Forelimb muscle (tissue), 1 donor: ENCODE results near the gene EFHD2. TPM values are rescaled to one million over a fixed set of nuclear protein-coding genes. Genes with fewer than 3 reads are reported as not detected.
"Not testable (repeated sequence)": the region's sequence is repeated elsewhere in the genome, so short reads cannot be mapped to it uniquely, and the experiment has no call there.

Source experiments
- DNase-seq: peaks from one replicate; pipeline ENCODE4 v3.0.0-alpha.2; 2013; ENCODE audit warnings: low read depth
- polyA plus RNA-seq: library from polyadenylated mRNA; unstranded; fragments of 120-200 nt; gene quantifications from one replicate; pipeline ENCODE4 v1.2.1, GENCODE V29; 2013; ENCODE audit not compliant: insufficient read length

EFHD2 gene
- polyA plus RNA-seq, 1 donor, result 28.8 TPM

GRCh38 chr1:15412175-15412800, 2.6 kb downstream of the EFHD2 start:
- no peak for DNase-seq

- no peak for DNase-seq
Observed at GRCh38 chr1:15412843-15413242, 3.2 kb downstream of the EFHD2 start.

- no peak for DNase-seq
Observed at GRCh38 chr1:15413563-15414444, 4.1 kb downstream of the EFHD2 start.

GRCh38 chr1:15414445-15414983, 4.8 kb downstream of the EFHD2 start:
- DNase-seq, result no peak

GRCh38 chr1:15417059-15417934, 7.6 kb downstream of the EFHD2 start:
- no peak for DNase-seq

GRCh38 chr1:15418806-15419515, 9.3 kb downstream of the EFHD2 start:
- DNase-seq, result no peak

GRCh38 chr1:15420853-15421465, 11.3 kb downstream of the EFHD2 start:
- DNase-seq, result no peak

GRCh38 chr1:15422871-15423270, 13.2 kb downstream of the EFHD2 start:
- no peak for DNase-seq

- no peak for DNase-seq
Observed at GRCh38 chr1:15423355-15424077, 13.8 kb downstream of the EFHD2 start.

- no peak for DNase-seq
Observed at GRCh38 chr1:15424146-15424667, 14.5 kb downstream of the EFHD2 start.

- DNase-seq, result no peak
Observed at GRCh38 chr1:15424981-15425380, 15.3 kb downstream of the EFHD2 start.

- DNase-seq, result no peak
Observed at GRCh38 chr1:15425521-15425920, 15.8 kb downstream of the EFHD2 start.

- DNase-seq, result no peak
Observed at GRCh38 chr1:15425958-15426357, 16.3 kb downstream of the EFHD2 start.

GRCh38 chr1:15426492-15427279, 17.0 kb downstream of the EFHD2 start:
- no peak for DNase-seq

GRCh38 chr1:15427280-15427666, 17.6 kb downstream of the EFHD2 start:
- no peak for DNase-seq

- DNase-seq, result not testable (repeated sequence)
Observed at GRCh38 chr1:15428252-15428651, 18.6 kb downstream of the EFHD2 start.

- DNase-seq, result no peak
Observed at GRCh38 chr1:15428815-15429435, 19.2 kb downstream of the EFHD2 start.

- DNase-seq, result no peak
Observed at GRCh38 chr1:15429701-15430149, 20.0 kb downstream of the EFHD2 start.
